Measurements from ENCODE around the gene RNF115. TPM values are rescaled to one million over a fixed set of nuclear protein-coding genes. Genes with fewer than 3 reads are reported as not detected.

The RNF115 gene
- total RNA-seq, 1 experiment from 2014 or later: 9.3 TPM

DNA sequence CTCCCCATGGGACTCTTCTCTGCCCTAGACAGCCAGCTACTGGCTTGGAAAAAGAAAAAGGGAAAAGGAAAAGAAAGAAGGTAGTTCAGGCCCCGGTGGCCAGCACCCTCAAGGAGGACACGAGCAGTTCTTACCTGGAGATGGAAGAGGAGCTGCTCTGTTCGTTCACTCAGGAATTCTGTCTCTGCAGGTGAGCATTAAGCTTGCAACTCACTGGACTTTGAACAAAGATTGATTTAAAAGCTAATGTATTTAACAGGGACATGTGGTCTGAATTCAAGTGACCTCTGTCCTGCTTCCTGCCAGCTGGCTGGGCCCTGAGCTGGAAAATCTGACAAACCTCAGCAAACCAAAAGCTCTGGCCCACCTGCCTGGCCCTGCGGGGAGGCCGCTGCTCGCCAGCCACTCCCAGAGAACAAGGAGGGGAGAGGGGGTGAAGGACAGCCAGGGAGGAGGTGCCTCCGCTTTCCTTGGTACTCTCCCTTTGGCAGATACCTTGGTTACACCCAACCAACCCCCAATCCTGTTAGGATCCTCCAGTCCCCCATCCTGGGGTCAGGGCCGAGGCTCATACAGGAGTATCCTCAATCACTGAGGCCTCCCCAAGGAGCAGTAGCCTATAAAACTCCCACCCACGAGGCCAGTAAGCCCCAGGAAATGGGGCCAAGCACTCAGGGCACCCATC, 116.6 kb downstream of the RNF115 start, which contains the start of gene PDZK1:
PDZK1 (minus strand) TSS at position 186 of the 685 bp plus-strand sequence. CDS start 19,347 bp downstream, outside the sequence.
- DNase-seq (ENCODE audit: low read depth): no peak

DNA sequence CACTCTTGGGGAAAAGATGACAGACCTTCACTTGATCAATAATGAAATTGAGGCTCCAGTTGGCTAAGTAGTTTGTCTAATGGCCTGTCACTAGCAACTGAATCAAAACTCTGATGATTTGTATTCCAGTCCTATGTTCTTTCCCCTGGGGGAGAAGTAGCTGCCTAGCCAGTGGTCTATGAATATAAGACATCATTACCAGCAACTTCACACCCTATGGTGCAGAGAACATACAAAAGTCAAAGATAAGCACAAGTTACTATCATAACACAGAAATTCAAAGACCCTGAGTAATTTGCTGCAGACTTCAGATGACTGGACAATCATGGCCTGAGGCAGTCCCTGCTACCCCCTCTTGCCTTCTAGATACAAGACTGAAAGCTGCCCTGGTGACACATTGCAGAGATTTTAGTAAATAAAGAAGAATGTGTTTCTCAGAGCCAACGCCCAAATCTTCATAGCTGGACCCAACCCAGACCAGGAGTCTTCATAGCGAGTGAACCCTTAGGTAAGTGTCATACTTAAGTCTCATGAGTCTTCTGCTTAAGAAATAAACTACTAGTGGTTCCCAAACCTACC, 117.7 kb downstream of the RNF115 start:
- peak; percentile 77 for DNase-seq (ENCODE audit: low read depth)

DNA sequence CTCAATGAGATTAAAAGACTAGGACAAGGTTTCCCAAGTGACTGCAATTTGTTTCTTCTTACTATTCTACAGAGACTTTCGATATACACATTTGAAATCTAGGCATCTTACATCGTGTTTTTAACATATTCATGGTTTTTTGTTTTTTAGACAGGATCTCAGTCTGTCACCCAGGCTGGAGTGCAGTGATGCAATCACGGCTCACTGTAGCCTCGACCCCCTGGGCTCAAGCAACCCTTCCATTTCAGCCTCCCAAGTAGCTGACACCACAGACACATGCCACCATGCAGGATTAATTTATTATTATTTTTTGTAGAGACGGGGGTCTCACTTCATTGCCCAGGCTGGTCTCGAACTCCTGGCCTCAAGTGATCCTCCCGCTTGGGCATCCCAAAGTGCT, 118.3 kb downstream of the RNF115 start:
- DNase-seq (ENCODE audit: low read depth): no peak

DNA sequence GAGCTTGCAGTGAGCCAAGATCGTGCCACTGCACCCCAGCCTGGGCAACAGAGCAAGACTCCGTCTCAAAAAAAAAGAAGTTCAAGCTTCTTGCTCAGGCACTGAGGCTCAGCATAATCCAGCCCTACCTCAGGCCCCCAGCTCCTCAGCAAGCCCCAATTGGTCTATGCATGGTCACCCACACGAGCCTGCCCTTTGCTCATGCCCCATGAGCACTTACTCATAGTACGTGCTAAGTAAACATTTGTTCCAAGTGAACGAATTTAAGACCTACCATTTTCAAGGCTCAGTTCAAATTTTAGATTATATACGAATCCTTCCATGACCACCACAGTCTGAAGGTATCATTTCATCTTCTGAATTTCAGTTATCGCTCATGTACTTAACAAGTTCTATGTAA, 121.1 kb downstream of the RNF115 start:
- no peak for DNase-seq (ENCODE audit: low read depth)

DNA sequence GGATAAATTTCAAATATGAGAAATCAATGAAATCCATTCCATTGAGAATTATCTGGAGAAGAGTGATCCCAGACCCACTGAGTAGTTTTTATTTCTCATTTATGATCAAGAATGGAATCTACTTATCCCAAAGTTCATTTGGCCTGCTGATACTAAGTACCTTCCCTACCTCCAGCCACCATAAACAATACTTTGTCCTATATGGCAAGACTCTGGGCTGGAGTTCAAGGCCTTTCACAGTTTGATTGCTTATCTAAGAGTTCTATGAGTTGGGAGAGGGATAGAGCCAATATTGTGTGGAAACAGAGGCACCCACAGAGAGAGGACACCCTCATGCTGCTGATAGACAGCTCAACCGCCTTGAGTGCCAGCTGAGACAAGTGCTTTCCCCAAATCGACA, 121.8 kb downstream of the RNF115 start:
- DNase-seq (ENCODE audit: low read depth): no peak

DNA sequence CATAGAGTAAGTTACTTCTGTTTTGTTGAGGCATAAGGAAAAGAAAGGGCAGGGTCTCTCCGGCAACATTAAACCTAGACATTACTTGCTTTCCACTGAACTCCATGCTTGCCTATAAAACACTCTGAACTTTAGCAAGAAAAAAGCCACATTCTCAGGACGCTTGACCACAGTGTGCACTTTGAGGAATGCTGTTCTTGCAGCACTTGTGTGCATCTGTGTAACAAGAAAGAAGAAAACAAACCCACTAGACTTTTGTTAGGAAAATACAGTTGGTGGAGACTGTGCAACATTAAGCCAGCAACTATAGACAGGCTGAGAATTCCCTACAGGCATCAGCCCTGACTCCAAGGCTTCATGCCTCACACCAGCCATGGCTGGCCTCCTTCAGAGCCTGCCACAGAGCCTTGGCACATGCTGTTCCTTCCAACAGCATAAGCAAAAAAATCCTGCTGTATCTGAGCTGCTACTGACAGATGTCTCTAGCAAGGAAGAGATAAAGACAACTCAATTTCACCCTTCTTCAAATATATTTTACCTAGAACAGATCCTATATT, 122.5 kb downstream of the RNF115 start:
- no peak for DNase-seq (ENCODE audit: low read depth)

DNA sequence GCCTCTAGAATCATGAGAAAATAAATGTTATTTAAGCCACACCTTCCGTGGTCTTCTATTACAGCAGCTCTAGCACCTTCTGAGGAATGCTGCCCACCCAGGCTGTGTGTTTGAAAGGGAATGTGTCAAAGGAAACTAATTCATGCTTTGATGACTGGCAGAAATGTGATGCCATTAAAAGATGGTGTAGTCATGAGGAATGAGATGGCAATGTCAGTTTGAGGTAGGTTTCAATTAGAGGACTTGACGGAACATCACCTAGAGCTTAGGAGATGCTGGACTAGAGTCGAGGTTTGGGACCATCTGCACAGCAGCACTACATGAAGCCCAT, 127.3 kb downstream of the RNF115 start:
- DNase-seq (ENCODE audit: low read depth): no peak

DNA sequence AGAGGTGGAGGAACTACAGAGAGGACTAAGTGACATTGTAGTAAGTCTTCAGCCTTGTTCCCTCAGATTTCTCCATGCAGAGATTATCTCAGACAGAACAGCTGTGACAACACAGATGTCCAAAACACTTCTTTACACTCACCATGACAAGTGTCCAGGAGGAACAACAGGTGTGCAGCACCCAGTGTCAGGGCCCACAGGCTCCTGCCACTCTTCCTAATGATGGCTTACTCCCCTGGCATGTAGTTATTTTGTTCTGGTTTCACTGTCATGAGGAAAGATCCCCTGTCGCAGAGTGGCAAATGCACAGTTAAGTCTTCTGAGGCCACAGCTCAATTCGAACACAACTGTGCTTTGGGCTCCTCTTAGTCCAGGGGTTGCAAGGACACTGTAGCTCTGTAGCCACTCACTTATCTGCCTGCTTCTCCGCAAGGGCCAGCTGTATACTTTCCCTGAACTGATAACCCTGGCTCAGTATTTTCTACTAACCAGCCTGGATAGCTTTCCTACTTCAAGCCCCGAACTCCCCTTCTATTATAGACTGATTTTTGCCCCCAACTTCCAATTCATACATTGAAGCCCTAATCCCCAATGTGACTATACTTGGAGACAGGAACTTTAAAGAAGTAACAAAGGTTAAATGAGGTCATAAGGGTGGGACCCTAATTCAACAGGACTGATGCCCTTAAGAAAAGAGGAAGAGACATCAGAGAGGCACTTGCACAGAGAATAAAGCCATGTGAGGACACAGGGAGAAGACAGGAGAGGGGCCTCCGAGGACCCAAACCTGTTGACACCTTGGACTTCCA, 127.9 kb downstream of the RNF115 start:
- DNase-seq (ENCODE audit: low read depth): no peak

DNA sequence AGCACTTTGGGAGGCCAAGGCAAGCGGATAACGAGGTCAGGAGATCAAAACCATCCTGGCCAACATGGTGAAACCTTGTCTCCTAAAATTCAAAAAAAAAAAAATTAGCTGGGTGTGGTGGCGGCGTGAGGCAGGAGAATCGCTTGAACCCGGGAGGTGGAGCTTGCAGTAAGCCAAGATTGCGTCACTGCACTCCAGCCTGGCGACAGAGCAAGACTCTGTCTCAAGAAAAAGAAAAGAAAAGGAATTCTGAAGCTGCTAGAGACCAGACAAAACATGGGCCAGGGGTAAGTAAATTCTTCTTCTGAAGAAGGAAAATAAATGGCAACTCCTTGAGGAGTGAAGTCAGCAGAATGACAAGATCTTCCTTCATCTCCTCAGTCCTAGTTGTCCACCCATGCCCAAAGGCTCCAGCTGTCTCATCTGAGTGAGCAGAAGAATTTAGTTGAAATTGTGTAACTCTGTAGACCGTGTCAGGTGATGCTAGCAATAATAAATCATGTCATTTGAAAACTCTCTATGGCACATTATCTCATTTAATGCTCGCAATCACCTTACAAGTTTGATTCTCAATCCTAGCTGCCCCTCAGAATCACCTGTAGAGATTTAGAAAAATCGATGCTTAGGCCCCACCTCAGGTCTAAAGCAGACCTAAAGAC, 131.0 kb downstream of the RNF115 start:
- no peak for DNase-seq (ENCODE audit: low read depth)

DNA sequence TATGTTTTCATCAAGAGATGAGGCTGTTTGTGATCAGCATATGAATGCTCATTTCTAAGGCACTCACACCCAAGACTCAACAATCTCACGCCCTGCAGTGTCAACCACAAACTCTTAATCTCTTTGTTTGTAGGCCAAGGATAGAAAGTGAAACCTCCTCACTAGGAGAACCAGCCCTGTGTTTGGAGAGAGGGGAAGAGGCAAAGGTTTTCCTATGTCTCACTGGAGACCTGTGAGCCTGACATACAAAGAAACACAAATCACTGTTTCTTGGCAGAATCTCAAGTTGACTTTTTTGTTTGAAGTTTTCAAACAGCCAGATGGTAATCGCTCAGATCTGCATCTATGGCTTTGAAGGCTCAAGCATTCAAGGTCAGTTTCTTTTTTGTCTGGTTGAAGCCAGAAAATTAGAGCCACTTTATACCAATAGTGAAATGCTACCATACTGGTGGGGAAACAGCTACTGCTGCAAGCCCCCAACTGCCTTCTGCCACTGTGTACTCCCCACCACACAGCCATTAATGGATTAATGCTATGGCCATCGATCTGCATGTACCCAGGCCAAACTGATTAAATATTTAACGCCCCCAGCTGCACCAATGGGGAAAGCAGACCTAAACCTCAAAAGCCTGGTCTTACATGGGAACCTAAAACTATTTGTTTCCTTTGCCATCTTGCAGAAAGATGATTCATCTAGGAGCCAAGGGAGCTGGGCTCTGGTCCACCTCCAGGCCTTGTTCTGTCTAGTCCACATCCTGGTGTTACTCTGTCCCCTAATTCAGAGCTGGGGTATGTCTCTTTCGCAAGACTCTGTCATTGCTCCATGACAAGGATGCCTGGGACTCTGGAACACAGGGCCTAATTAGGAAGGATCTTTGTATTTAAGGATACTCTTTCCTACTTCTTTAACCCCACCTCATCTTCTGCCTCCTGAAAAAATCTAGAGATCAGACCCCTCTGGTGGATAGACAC, 133.0 kb downstream of the RNF115 start:
- DNase-seq (ENCODE audit: low read depth): peak; percentile 65

DNA sequence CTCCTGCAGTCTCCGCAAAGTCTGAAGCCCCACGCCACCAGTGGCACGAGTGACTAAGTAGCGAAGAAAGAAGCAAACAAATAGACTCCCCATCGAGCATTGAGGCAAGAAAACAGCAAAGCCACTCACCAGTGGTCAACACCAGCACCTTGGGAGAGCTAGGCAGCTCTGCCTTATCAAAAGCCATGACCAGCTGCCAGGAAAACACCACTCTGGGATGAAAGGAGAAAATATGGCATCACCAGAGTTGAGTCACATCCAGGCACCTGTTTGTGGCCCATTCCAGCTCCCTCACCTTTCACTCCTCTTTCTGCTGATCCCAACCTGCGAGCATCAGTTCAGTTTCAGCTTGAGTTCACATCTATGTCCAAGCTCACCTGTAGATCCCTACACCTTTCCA, 134.0 kb downstream of the RNF115 start:
- DNase-seq (ENCODE audit: low read depth): no peak

DNA sequence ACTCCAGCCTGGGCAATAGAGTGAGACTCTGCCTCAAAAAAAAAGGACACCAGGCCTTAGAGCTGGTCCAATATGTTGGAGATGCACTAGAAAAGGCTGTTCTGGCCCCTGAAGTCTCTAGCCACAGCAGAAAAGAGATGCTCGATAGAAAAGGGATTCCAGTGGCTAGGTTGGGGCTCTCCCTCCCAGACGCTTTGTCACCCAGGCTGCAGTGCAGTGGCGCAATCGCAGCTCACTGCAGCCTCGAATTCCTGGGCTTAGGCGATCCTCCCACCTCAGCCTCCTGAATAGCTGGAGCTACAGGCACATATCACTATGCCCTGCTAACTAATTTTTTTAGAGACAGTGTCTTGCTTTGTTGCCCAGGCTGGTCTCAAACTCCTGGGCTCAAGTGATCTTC, 135.0 kb downstream of the RNF115 start:
- no peak for DNase-seq (ENCODE audit: low read depth)

Small RNA genes lying within 50 kb of the gene (small RNA-seq; reads per million reads assigned to genes)
- gene MIR6736: not detected

Other genes starting within 250 kb of the RNF115 start
- 10.5 and 19.0 TPM in 2 replicates for gene GPR89A, start 216.1 kb downstream of the RNF115 start, total RNA-seq (2014; rRNA removed; shearing (Covaris generic))
- gene PDZK1, start 116.7 kb downstream of the RNF115 start, total RNA-seq (2014; rRNA removed; shearing (Covaris generic)): not detected in 2 replicates
- gene CD160, start 104.6 kb downstream of the RNF115 start, total RNA-seq (2014; rRNA removed; shearing (Covaris generic)): not detected in 2 replicates
- gene POLR3C, start 105 bp upstream of the RNF115 start, total RNA-seq (2014; rRNA removed; shearing (Covaris generic)): 51.1 and 56.4 TPM in 2 replicates
- gene NUDT17, start 21.5 kb upstream of the RNF115 start, total RNA-seq (2014; rRNA removed; shearing (Covaris generic)): 5.8 and 7.2 TPM in 2 replicates
- 11.7 and 19.8 TPM in 2 replicates for gene PIAS3, start 35.0 kb upstream of the RNF115 start, total RNA-seq (2014; rRNA removed; shearing (Covaris generic))
- 0.08 TPM in 1 of 2 replicates, not detected in the other for gene ANKRD35, start 61.8 kb upstream of the RNF115 start, total RNA-seq (2014; rRNA removed; shearing (Covaris generic))
- 9.1 and 9.4 TPM in 2 replicates for gene ITGA10, start 86.0 kb upstream of the RNF115 start, total RNA-seq (2014; rRNA removed; shearing (Covaris generic))
- 17.8 and 21.8 TPM in 2 replicates for gene PEX11B, start 94.6 kb upstream of the RNF115 start, total RNA-seq (2014; rRNA removed; shearing (Covaris generic))
- gene RBM8A, start 103.4 kb upstream of the RNF115 start, total RNA-seq (2014; rRNA removed; shearing (Covaris generic)): 174 and 199 TPM in 2 replicates
- 16.3 and 24.7 TPM in 2 replicates for gene LIX1L, start 133.9 kb upstream of the RNF115 start, total RNA-seq (2014; rRNA removed; shearing (Covaris generic))
- 0.94 and 1.1 TPM in 2 replicates for gene ANKRD34A, start 140.5 kb upstream of the RNF115 start, total RNA-seq (2014; rRNA removed; shearing (Covaris generic))
- 6.6 and 8.3 TPM in 2 replicates for gene POLR3GL, start 140.6 kb upstream of the RNF115 start, total RNA-seq (2014; rRNA removed; shearing (Covaris generic))
- 10.4 and 11.9 TPM in 2 replicates for gene TXNIP, start 172.5 kb upstream of the RNF115 start, total RNA-seq (2014; rRNA removed; shearing (Covaris generic))
- not detected in 2 replicates for gene HJV, start 197.6 kb upstream of the RNF115 start, total RNA-seq (2014; rRNA removed; shearing (Covaris generic))